Osteocyte (in vitro differentiated cells): Measurements from ENCODE around the gene ATP11A. TPM values are rescaled to one million over a fixed set of nuclear protein-coding genes. Genes with fewer than 3 reads are reported as not detected.
"Not testable (repeated sequence)": the region's sequence is repeated elsewhere in the genome, so short reads cannot be mapped to it uniquely, and the experiment has no call there.

ENCODE experiments used
- DNase-seq: peaks from one replicate; pipeline ENCODE4 v3.0.0; 2021; ENCODE audit warnings: mixed read lengths; ENCODE audit not compliant: unreplicated experiment; ENCODE audit errors: extremely low spot score
- H3K27ac Mint-ChIP-seq: one replicate; pipeline ENCODE4 v1.8.0; 2021; ENCODE audit warnings: mild to moderate bottlenecking, mixed read lengths; ENCODE audit not compliant: unreplicated experiment
- H3K27me3 Mint-ChIP-seq: one replicate; pipeline ENCODE4 v1.8.0; 2021; ENCODE audit warnings: mixed read lengths; ENCODE audit not compliant: unreplicated experiment
- H3K36me3 Mint-ChIP-seq: one replicate; pipeline ENCODE4 v1.8.0; 2021; ENCODE audit warnings: mixed read lengths; ENCODE audit not compliant: unreplicated experiment
- H3K4me1 Mint-ChIP-seq: one replicate; pipeline ENCODE4 v1.8.0; 2021; ENCODE audit warnings: mixed read lengths; ENCODE audit not compliant: unreplicated experiment
- H3K4me3 Mint-ChIP-seq: one replicate; pipeline ENCODE4 v1.8.0; 2021; ENCODE audit warnings: mild to moderate bottlenecking, moderate library complexity, mixed read lengths; ENCODE audit not compliant: unreplicated experiment
- H3K9me3 Mint-ChIP-seq: one replicate; pipeline ENCODE4 v1.8.0; 2021; ENCODE audit warnings: mixed read lengths; ENCODE audit not compliant: unreplicated experiment
- CTCF ChIP-seq: fragments of 200-600 bp; sonication (generic); IDR thresholded peaks from 2 replicates; pipeline ENCODE4 v1.5.0; 2021; ENCODE audit warnings: antibody characterized with exemption, mild to moderate bottlenecking, moderate library complexity
- total RNA-seq: library from RNA; stranded (reverse); gene quantifications from 2 replicates; pipeline ENCODE4 v1.2.1, GENCODE V29; 2021

ATP11A gene
- total RNA-seq, 1 donor from 2014 or later, result 15.7 TPM

- no peak for DNase-seq
- no peak overlapping the region for H3K4me3 Mint-ChIP-seq
- TF ChIP-seq CTCF, result no peak
- peaks cover 4% of the 10 kb centered on the region for H3K36me3 Mint-ChIP-seq
- no peaks in the 10 kb centered on the region for H3K4me1 Mint-ChIP-seq
- no peak overlapping the region for H3K27ac Mint-ChIP-seq
- no peaks in the 10 kb centered on the region for H3K27me3 Mint-ChIP-seq
- H3K9me3 Mint-ChIP-seq, result peaks cover 15% of the 10 kb centered on the region
Measured at GRCh38 chr13:112795277-112795676, 105.4 kb downstream of the ATP11A start.

GRCh38 chr13:112796190-112796915, 106.5 kb downstream of the ATP11A start:
- H3K4me1 Mint-ChIP-seq, result no peaks in the 10 kb centered on the region
- no peaks in the 10 kb centered on the region for H3K27me3 Mint-ChIP-seq
- peaks cover 4% of the 10 kb centered on the region for H3K36me3 Mint-ChIP-seq
- peak; percentile 38 for DNase-seq
- H3K4me3 Mint-ChIP-seq, result no peak overlapping the region
- H3K27ac Mint-ChIP-seq, result no peak overlapping the region
- no peak for TF ChIP-seq CTCF
- H3K9me3 Mint-ChIP-seq, result peaks cover 19% of the 10 kb centered on the region

GRCh38 chr13:112799394-112799793, 109.6 kb downstream of the ATP11A start:
- Mint-ChIP-seq H3K27me3 (no peaks in the 10 kb centered on the region), H3K4me3 (no peak overlapping the region), H3K27ac (no peak overlapping the region), H3K36me3 (peaks cover 4% of the 10 kb centered on the region), H3K9me3 (peaks cover 19% of the 10 kb centered on the region), H3K4me1 (no peaks in the 10 kb centered on the region)
- DNase-seq, result no peak
- TF ChIP-seq CTCF, result no peak

GRCh38 chr13:112800057-112800456, 110.2 kb downstream of the ATP11A start:
- no peak for TF ChIP-seq CTCF
- DNase-seq, result no peak
- Mint-ChIP-seq H3K36me3 (peaks cover 4% of the 10 kb centered on the region), H3K27me3 (no peaks in the 10 kb centered on the region), H3K9me3 (peaks cover 19% of the 10 kb centered on the region), H3K4me1 (no peaks in the 10 kb centered on the region), H3K27ac (no peak overlapping the region), H3K4me3 (no peak overlapping the region)

GRCh38 chr13:112800807-112801206, 111.0 kb downstream of the ATP11A start:
- DNase-seq, result not testable (repeated sequence)

More at GRCh38 chr13:112800807-112801206, 111.0 kb downstream of the ATP11A start:
- H3K36me3 Mint-ChIP-seq, H3K4me1 Mint-ChIP-seq, H3K27me3 Mint-ChIP-seq, H3K4me3 Mint-ChIP-seq, H3K27ac Mint-ChIP-seq: not testable (repeated sequence)
- peaks cover 19% of the 10 kb centered on the region for H3K9me3 Mint-ChIP-seq
